Sigmoid colon (tissue), 7 donors: ENCODE measurements around the gene NPHP4. TPM values are rescaled to one million over a fixed set of nuclear protein-coding genes. Genes with fewer than 3 reads are reported as not detected.

Source experiments
- DNase-seq: peaks from one replicate; pipeline ENCODE4 v3.0.0-alpha.2; 2019
- H3K27ac ChIP-seq, 4 donors: fragments of 200-600 bp; sonication (generic); one replicate each; pipeline ENCODE4 v1.5.1; 2016 to 2019; ENCODE audit warnings: mild to moderate bottlenecking in 1 of 4
- H3K27me3 ChIP-seq, 3 donors: fragments of 200-600 bp; sonication (generic); one replicate each; pipeline ENCODE4 v1.5.1; 2019; ENCODE audit warnings: mild to moderate bottlenecking in 1 of 3
- H3K36me3 ChIP-seq, 4 donors: fragments of 200-600 bp; sonication (generic); one replicate each; pipeline ENCODE4 v1.5.1; 2016 to 2019
- H3K4me1 ChIP-seq, 4 donors: fragments of 200-600 bp; sonication (generic); one replicate each; pipeline ENCODE4 v1.5.1; 2017 to 2019
- H3K4me3 ChIP-seq, 4 donors: fragments of 200-600 bp; sonication (generic); one replicate each; pipeline ENCODE4 v1.5.1; 2017 to 2019; ENCODE audit warnings: mild to moderate bottlenecking in 2 of 4, moderate library complexity in 1 of 4
- H3K9me3 ChIP-seq, 4 donors: fragments of 200-600 bp in 3 of 4; sonication (generic) in 3 of 4; one replicate each; pipeline versions ENCODE4 v1.5.1 to v1.6.1; 2013 to 2019
- EP300 ChIP-seq, 4 donors: sonication (generic); formaldehyde crosslinking; IDR thresholded peaks; one replicate each; pipeline ENCODE4 v1.6.1; 2017; ENCODE audit warnings: antibody characterized with exemption in 4 of 4
- POLR2A ChIP-seq, 2 donors: fragments of 450-650 bp; IDR thresholded peaks; one replicate each; pipeline ENCODE4 v1.6.1; 2016; ENCODE audit warnings: antibody characterized with exemption in 2 of 2, mild to moderate bottlenecking in 2 of 2, moderate library complexity in 2 of 2
- POLR2AphosphoS5 ChIP-seq, 4 donors: sonication (generic); formaldehyde crosslinking; IDR thresholded peaks; one replicate each; pipeline ENCODE4 v1.6.1; 2017; ENCODE audit warnings: antibody characterized with exemption in 4 of 4
- WGBS, 2 donors: extraction: QIAGEN DNeasy Blood & Tissue Kit; methylation state at CpG; one replicate each; pipeline ENCODE4 v1.1.7; 2013; 5-methylcytosine and 5-hydroxymethylcytosine counted together
- intact Hi-C: fragments of 100-400 bp; cut with DNase I; formaldehyde crosslinking; loops from one replicate; pipeline ENCODE4 v1.15.1; 2023
- polyA plus RNA-seq, 3 donors: library from polyadenylated mRNA; stranded (reverse); fragments of 200-250 nt; gene quantifications; one replicate each; pipeline ENCODE4 v1.2.3, GENCODE V29; 2013
- total RNA-seq, 4 donors: library from RNA; depleted of rRNA; stranded (reverse); fragments of >200 nt; gene quantifications; one replicate each; pipeline ENCODE4 v1.1.0, GENCODE V29; 2016
- TF ChIP-seq, protein P1 (sequence below), 4 experiments: fragments of 450-650 bp in 3 of 4; fragments of 200-600 bp in 1 of 4; IDR thresholded peaks; one replicate each; pipeline ENCODE4 v1.5.1; 2016 to 2019; ENCODE audit warnings: antibody characterized with exemption in 4 of 4, mild to moderate bottlenecking in 3 of 4, moderate library complexity in 2 of 4
- donor health status: healthy with polysubstance abuse.
- donor health status: Bipolar disorder and iron deficiency.
- donor health status: healthy.

Gene NPHP4
- total and polyA plus RNA-seq, 7 donors = 0.60 to 12.2 (median 5.7) TPM

DNA sequence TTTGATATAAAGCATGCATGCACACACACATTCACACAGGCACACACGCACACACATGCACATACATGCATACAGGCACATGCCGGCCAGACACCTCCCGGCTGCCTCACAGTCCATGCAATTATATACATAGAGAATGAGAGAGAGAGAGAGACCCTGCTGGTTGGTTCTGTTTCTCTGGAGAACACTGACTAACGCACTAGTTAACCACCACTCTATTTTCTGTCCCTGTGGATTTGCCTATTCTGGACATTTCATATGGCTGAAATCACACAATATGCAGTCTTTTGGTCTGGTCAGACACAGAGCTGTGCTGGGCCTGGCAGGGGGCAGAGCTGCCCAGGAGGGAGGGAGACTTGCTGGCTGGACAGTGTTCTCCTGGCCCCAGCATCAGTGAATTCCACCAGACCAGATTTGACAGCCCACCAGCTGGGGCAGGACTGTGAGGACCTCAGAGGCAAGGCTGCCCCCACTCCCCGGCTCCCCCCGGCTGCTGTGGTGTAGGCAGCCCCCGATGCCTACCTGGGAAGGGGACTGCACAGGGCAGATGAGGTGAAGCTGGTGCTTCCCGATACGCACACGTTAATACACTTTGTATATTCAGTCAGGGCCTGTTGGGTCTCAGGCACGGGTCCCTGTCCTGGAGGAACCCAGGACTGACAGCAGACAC is 152.2 kb downstream of the NPHP4 start:
- Histone ChIP-seq H3K9me3 (no peaks in the 10 kb centered on the region), H3K4me3 (no peak overlapping the region), H3K36me3 (no peaks in the 10 kb centered on the region), H3K27ac (no peak overlapping the region), H3K27me3 (peaks cover 0 to 21% (median 3%) of the 10 kb centered on the region in 3 donors), H3K4me1 (no peaks in the 10 kb centered on the region)
- TF ChIP-seq EP300 (IDR thresholded peaks at IDR 0.05) = no peak
- TF ChIP-seq POLR2A (IDR thresholded peaks at IDR 0.05) = no peak
- TF ChIP-seq, protein P1, sequence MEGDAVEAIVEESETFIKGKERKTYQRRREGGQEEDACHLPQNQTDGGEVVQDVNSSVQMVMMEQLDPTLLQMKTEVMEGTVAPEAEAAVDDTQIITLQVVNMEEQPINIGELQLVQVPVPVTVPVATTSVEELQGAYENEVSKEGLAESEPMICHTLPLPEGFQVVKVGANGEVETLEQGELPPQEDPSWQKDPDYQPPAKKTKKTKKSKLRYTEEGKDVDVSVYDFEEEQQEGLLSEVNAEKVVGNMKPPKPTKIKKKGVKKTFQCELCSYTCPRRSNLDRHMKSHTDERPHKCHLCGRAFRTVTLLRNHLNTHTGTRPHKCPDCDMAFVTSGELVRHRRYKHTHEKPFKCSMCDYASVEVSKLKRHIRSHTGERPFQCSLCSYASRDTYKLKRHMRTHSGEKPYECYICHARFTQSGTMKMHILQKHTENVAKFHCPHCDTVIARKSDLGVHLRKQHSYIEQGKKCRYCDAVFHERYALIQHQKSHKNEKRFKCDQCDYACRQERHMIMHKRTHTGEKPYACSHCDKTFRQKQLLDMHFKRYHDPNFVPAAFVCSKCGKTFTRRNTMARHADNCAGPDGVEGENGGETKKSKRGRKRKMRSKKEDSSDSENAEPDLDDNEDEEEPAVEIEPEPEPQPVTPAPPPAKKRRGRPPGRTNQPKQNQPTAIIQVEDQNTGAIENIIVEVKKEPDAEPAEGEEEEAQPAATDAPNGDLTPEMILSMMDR (IDR thresholded peaks at IDR 0.05) = no peak
- no peak for TF ChIP-seq POLR2AphosphoS5 (IDR thresholded peaks at IDR 0.05)
- intact Hi-C loops = no loop called here
- 80 to 84% methylated on average over 11 of the region's 11 CpGs for WGBS, 2 donors
- no peak for DNase-seq

DNA sequence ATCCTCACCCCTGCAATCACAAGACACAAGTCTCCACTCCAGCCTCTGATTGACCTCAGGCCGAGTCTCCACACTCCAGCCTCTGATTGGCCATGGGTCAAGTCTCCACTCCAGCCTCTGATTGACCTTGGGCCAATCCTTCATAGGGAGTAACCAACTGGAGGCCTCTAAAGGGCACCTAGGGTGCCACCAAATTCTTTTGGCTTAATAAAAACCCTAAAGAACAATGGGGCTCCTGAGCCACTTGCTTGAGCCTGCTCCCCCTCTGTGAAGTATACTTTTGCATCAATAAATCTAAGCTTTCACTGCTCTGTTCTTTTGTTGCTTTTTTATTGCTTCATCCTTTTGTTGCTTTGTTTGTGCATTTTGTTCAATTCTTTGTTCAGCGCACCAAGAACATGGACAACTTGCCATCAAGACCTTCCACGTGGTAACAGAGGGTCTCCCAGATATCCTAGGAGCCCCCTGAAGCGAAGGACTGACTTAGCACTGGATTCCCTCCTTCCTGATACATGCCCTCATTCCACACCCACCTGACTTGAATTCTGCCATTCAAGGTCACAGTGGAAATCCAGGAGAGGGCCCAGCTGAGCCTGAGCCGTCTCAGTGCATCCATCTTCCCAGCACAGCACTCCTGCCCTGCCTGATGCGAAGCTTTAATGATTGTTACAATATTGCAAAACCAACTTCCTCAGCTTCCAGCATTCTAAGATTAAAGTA is 152.9 kb downstream of the NPHP4 start:
- WGBS, 2 donors = 59 to 75% methylated on average over 6 of the region's 6 CpGs
- Histone ChIP-seq H3K27me3 (peaks cover 0 to 14% (median 0%) of the 10 kb centered on the region in 3 donors), H3K4me3 (no peak overlapping the region), H3K27ac (no peak overlapping the region), H3K36me3 (no peaks in the 10 kb centered on the region), H3K4me1 (no peaks in the 10 kb centered on the region), H3K9me3 (no peaks in the 10 kb centered on the region)
- TF ChIP-seq EP300 (IDR thresholded peaks at IDR 0.05) (no peak), POLR2A (IDR thresholded peaks at IDR 0.05) (no peak)
- TF ChIP-seq, protein P1 (IDR thresholded peaks at IDR 0.05) = no peak
- DNase-seq = no peak
- intact Hi-C loops = no loop called here

GRCh38 chr1:5837976-5838653 is 154.1 kb downstream of the NPHP4 start:
- TF ChIP-seq, protein P1 (IDR thresholded peaks at IDR 0.05) = no peak
- TF ChIP-seq POLR2AphosphoS5 (IDR thresholded peaks at IDR 0.05) (no peak), EP300 (IDR thresholded peaks at IDR 0.05) (no peak), POLR2A (IDR thresholded peaks at IDR 0.05) (no peak)
- Histone ChIP-seq H3K27ac (no peak overlapping the region), H3K36me3 (no peaks in the 10 kb centered on the region), H3K4me1 (no peaks in the 10 kb centered on the region), H3K4me3 (no peak overlapping the region), H3K27me3 (peaks cover 0 to 21% (median 0%) of the 10 kb centered on the region in 3 donors), H3K9me3 (no peaks in the 10 kb centered on the region)
- 72 to 76% methylated on average over 19 of the region's 19 CpGs for WGBS, 2 donors
- intact Hi-C loops = no loop called here
- DNase-seq = no peak

- intact Hi-C loops = no loop called here
- 47 to 49% methylated on average over 17 of the region's 17 CpGs for WGBS, 2 donors
These were observed 155.3 kb downstream of the NPHP4 start for GRCh38 chr1:5836776-5837440.

More at GRCh38 chr1:5836776-5837440, 155.3 kb downstream of the NPHP4 start:
- Histone ChIP-seq H3K9me3 (no peaks in the 10 kb centered on the region), H3K27me3 (peaks cover 0 to 32% (median 1%) of the 10 kb centered on the region in 3 donors), H3K27ac (no peak overlapping the region), H3K36me3 (no peaks in the 10 kb centered on the region), H3K4me1 (no peaks in the 10 kb centered on the region), H3K4me3 (no peak overlapping the region)
- DNase-seq = no peak
- TF ChIP-seq, protein P1 (IDR thresholded peaks at IDR 0.05) = no peak
- TF ChIP-seq POLR2AphosphoS5 (IDR thresholded peaks at IDR 0.05) (no peak), POLR2A (IDR thresholded peaks at IDR 0.05) (no peak), EP300 (IDR thresholded peaks at IDR 0.05) (no peak)
